Mesothelial cell of epicardium (in vitro differentiated cells): Measurements from ENCODE around the gene TNFRSF13B. TPM values are rescaled to one million over a fixed set of nuclear protein-coding genes. Genes with fewer than 3 reads are reported as not detected.

Source experiments
- DNase-seq, 2 experiments: peaks; one replicate each; pipeline ENCODE4 v3.0.0; 2021; ENCODE audit warnings: low spot score in 2 of 2; ENCODE audit not compliant: unreplicated experiment in 2 of 2
- H3K27ac Mint-ChIP-seq: 2 replicates; pipeline ENCODE4 v1.8.0; 2021; ENCODE audit warnings: mixed read lengths
- H3K27me3 Mint-ChIP-seq: 2 replicates; pipeline ENCODE4 v1.8.0; 2021; ENCODE audit warnings: low read depth, mixed read lengths
- H3K36me3 Mint-ChIP-seq: 2 replicates; pipeline ENCODE4 v1.8.0; 2021; ENCODE audit warnings: mixed read lengths
- H3K4me1 Mint-ChIP-seq: 2 replicates; pipeline ENCODE4 v1.8.0; 2021; ENCODE audit warnings: mixed read lengths
- H3K4me3 Mint-ChIP-seq: 2 replicates; pipeline ENCODE4 v1.8.0; 2021; ENCODE audit warnings: mild to moderate bottlenecking, moderate library complexity, mixed read lengths
- H3K9me3 Mint-ChIP-seq: 2 replicates; pipeline ENCODE4 v1.8.0; 2021; ENCODE audit warnings: mixed read lengths
- CTCF ChIP-seq: fragments of 200-600 bp; sonication (generic); IDR thresholded peaks from one replicate; pipeline ENCODE4 v1.5.0; 2021; ENCODE audit warnings: antibody characterized with exemption; ENCODE audit not compliant: unreplicated experiment
- total RNA-seq: library from RNA; stranded (reverse); gene quantifications from 3 replicates; pipeline ENCODE4 v1.2.1, GENCODE V29; 2021

The TNFRSF13B gene
- total RNA-seq, 1 donor from 2014 or later, result not detected

DNA sequence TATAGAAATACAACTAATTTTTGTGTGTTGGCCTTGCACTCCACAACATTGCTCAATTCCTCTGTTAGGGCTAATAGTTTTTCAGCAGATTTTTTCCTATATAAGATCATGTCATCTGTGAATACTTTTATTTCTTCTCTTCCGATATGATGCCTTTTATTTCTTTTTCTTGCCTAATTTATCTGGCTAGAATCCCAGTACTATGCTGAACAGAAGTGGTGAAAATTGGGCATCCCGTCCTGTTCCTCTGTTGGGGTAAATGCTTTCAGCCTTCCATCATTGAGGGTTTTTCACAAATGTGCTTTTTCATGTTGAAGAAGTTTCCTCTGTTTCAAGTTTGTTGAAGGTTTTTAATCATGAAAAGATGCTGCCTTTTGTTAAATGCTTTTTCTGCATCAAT, 22.7 kb upstream of the TNFRSF13B start:
- no peak for DNase-seq

GRCh38 chr17:16991349-16992009, 19.6 kb upstream of the TNFRSF13B start:
- H3K27ac Mint-ChIP-seq, result no peak overlapping the region
- H3K4me1 Mint-ChIP-seq, result peaks cover 2% of the 10 kb centered on the region
- H3K27me3 Mint-ChIP-seq, result no peaks in the 10 kb centered on the region
- no peak overlapping the region for H3K4me3 Mint-ChIP-seq
- peak; percentile 81 for TF ChIP-seq CTCF
- H3K36me3 Mint-ChIP-seq, result peaks cover 2% of the 10 kb centered on the region
- DNase-seq, result peak; percentile 72 to 90
- H3K9me3 Mint-ChIP-seq, result peaks cover 11% of the 10 kb centered on the region

More for the DNA sequence above, 22.7 kb upstream of the TNFRSF13B start:
- no peak overlapping the region for H3K4me3 Mint-ChIP-seq
- H3K27me3 Mint-ChIP-seq, result no peaks in the 10 kb centered on the region
- peaks cover 2% of the 10 kb centered on the region for H3K36me3 Mint-ChIP-seq
- peaks cover 2% of the 10 kb centered on the region for H3K4me1 Mint-ChIP-seq
- H3K9me3 Mint-ChIP-seq, result peaks cover 11% of the 10 kb centered on the region
- H3K27ac Mint-ChIP-seq, result peak overlapping the region; percentile 60
- no peak for TF ChIP-seq CTCF

- H3K36me3 Mint-ChIP-seq, result peaks cover 2% of the 10 kb centered on the region
- TF ChIP-seq CTCF, result no peak
- H3K4me3 Mint-ChIP-seq, result no peak overlapping the region
- H3K9me3 Mint-ChIP-seq, result peaks cover 11% of the 10 kb centered on the region
- DNase-seq, result no peak
- H3K27ac Mint-ChIP-seq, result no peak overlapping the region
- peaks cover 3% of the 10 kb centered on the region for H3K4me1 Mint-ChIP-seq
- no peaks in the 10 kb centered on the region for H3K27me3 Mint-ChIP-seq
These were observed 18.3 kb upstream of the TNFRSF13B start for GRCh38 chr17:16989953-16990860.

DNA sequence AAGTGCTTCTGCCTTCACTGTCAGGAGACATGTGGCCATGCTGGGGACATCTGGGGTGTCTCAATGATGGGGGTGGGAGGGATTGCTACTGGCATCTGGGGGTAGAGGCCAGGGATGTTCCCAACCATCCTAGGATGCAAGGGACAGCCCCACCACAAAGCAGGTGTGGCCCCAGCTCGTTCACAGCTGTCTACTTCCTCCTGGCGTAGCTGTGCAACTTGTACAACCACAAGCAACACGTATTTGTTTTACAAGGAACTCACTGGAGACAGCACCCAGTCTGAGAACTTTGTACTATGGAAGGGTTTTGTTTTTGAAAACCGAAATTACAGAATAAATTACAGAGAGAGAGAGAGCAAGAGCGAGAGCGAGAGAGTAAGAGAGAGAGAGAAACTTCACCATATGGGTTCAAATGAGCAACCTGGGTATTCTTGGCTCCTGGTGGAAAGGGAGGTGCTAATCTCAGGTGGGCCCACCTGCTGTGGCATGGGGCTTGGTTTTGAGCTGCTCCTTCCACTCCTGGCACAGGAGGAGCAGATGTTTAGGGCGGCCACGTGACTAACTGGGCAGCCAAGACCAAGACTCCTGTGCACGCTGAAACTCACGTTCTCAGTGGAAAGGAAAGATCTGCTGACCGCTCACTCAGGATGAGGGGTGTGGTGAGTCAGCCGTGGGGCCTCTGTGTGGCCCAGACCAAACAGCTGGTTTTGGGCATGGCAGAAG, 17.5 kb upstream of the TNFRSF13B start:
- Mint-ChIP-seq H3K9me3 (peaks cover 11% of the 10 kb centered on the region), H3K27ac (no peak overlapping the region), H3K4me3 (no peak overlapping the region), H3K36me3 (peaks cover 2% of the 10 kb centered on the region), H3K27me3 (no peaks in the 10 kb centered on the region), H3K4me1 (peaks cover 3% of the 10 kb centered on the region)
- no peak for DNase-seq
- TF ChIP-seq CTCF, result no peak

DNA sequence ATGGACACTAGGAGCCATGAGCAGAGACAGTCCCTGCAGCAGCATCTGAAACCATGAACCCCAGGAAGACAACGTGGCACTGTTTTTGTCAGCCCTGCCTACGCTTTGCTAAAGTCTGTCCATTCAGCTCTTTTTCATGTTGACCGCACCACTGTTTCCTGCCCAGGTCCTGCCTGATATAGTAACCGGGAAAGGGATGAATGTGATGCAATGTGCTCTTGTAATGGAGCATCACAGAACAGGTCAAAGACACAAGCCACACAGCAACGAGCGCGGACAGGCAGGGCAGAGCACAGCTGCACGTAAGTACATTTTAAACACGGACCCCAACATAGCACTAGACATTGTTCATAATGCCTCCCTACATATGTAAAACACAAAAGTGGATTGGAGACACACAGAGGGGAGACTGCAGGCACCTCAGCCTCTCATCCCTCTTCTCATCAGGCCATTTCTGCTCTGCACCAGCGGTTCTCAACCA, 16.9 kb upstream of the TNFRSF13B start:
- no peak for DNase-seq
- no peaks in the 10 kb centered on the region for H3K27me3 Mint-ChIP-seq
- no peak overlapping the region for H3K27ac Mint-ChIP-seq
- H3K9me3 Mint-ChIP-seq, result peaks cover 6% of the 10 kb centered on the region
- peaks cover 3% of the 10 kb centered on the region for H3K4me1 Mint-ChIP-seq
- no peaks in the 10 kb centered on the region for H3K36me3 Mint-ChIP-seq
- TF ChIP-seq CTCF, result no peak
- H3K4me3 Mint-ChIP-seq, result no peak overlapping the region
